Smooth muscle cell (in vitro differentiated cells): Measurements from ENCODE around the gene CXorf65. TPM values are rescaled to one million over a fixed set of nuclear protein-coding genes. Genes with fewer than 3 reads are reported as not detected.

Experiments
- DNase-seq: peaks from one replicate; lab custom pipeline; 2025; ENCODE audit not compliant: unreplicated experiment; lab: John Stamatoyannopoulos, UW
- H2AFZ ChIP-seq: fragments of 200-600 bp; sonication (generic); 2 replicates; pipeline ENCODE4 v1.6.0; 2016; ENCODE audit warnings: antibody characterized with exemption, low read depth, mild to moderate bottlenecking
- H3F3A ChIP-seq: fragments of 200-600 bp; sonication (generic); 2 replicates; pipeline ENCODE4 v1.6.0; 2017; ENCODE audit warnings: antibody characterized with exemption, low read depth
- H3K27ac ChIP-seq: fragments of 200-600 bp; sonication (generic); 2 replicates; pipeline ENCODE4 v1.5.1; 2016; ENCODE audit warnings: low read depth, mild to moderate bottlenecking
- H3K27me3 ChIP-seq: fragments of 200-600 bp; sonication (generic); 2 replicates; pipeline ENCODE4 v1.6.1; 2016; ENCODE audit warnings: low read depth, mild to moderate bottlenecking
- H3K36me3 ChIP-seq: fragments of 200-600 bp; sonication (generic); 2 replicates; pipeline ENCODE4 v1.5.1; 2016; ENCODE audit warnings: low read depth
- H3K4me1 ChIP-seq: fragments of 200-600 bp; sonication (generic); 2 replicates; pipeline ENCODE4 v1.5.1; 2016; ENCODE audit warnings: low read depth
- H3K4me2 ChIP-seq: fragments of 200-600 bp; sonication (generic); 2 replicates; pipeline ENCODE4 v1.6.0; 2016; ENCODE audit warnings: mild to moderate bottlenecking
- H3K4me3 ChIP-seq: fragments of 200-600 bp; sonication (generic); 2 replicates; pipeline ENCODE4 v1.5.1; 2016; ENCODE audit warnings: mild to moderate bottlenecking
- H3K79me2 ChIP-seq: fragments of 200-600 bp; sonication (generic); 2 replicates; pipeline ENCODE4 v1.6.0; 2016; ENCODE audit warnings: low read depth, mild to moderate bottlenecking
- H3K9ac ChIP-seq: fragments of 200-600 bp; sonication (generic); 2 replicates; pipeline ENCODE4 v1.6.0; 2016; ENCODE audit warnings: low read depth
- H3K9me3 ChIP-seq: fragments of 200-600 bp; sonication (generic); replicated peaks from 2 replicates; pipeline ENCODE4 v1.5.1; 2016; ENCODE audit warnings: low read depth
- H4K20me1 ChIP-seq: fragments of 200-600 bp; sonication (generic); 2 replicates; pipeline ENCODE4 v1.6.0; 2016; ENCODE audit warnings: low read depth
- WGBS: methylation state at CpG from one replicate; pipeline ENCODE4 v1.1.7; 2016; ENCODE audit warnings: low lambda C conversion rate; 5-methylcytosine and 5-hydroxymethylcytosine counted together
- polyA plus RNA-seq: library from polyadenylated mRNA; unstranded; fragments of >200 nt; fragmentation: Nextera tagmentation; extraction: Ambion mirVana; gene quantifications from 2 replicates; pipeline ENCODE4 v1.2.1, GENCODE V29; 2016
- total RNA-seq: library from RNA; depleted of rRNA; stranded (reverse); fragments of >200 nt; gene quantifications from 2 replicates; pipeline ENCODE4 v1.2.3, GENCODE V29; 2014
- TF ChIP-seq, protein P1 (sequence below): fragments of 200-600 bp; sonication (generic); IDR thresholded peaks from 2 replicates; pipeline ENCODE4 v1.5.1; 2017; ENCODE audit warnings: borderline replicate concordance, mild to moderate bottlenecking, antibody characterized with exemption; ENCODE audit not compliant: insufficient read depth, poor library complexity, severe bottlenecking

CXorf65 gene
- total and polyA plus RNA-seq, 2 experiments from 2014 or later: not detected

GRCh38 chrX:71102292-71102691, 4.2 kb downstream of the CXorf65 start:
- no peaks in the 10 kb centered on the region for H3K27me3 ChIP-seq
- 25% methylated on average over 3 of the region's 3 CpGs for WGBS

DNA sequence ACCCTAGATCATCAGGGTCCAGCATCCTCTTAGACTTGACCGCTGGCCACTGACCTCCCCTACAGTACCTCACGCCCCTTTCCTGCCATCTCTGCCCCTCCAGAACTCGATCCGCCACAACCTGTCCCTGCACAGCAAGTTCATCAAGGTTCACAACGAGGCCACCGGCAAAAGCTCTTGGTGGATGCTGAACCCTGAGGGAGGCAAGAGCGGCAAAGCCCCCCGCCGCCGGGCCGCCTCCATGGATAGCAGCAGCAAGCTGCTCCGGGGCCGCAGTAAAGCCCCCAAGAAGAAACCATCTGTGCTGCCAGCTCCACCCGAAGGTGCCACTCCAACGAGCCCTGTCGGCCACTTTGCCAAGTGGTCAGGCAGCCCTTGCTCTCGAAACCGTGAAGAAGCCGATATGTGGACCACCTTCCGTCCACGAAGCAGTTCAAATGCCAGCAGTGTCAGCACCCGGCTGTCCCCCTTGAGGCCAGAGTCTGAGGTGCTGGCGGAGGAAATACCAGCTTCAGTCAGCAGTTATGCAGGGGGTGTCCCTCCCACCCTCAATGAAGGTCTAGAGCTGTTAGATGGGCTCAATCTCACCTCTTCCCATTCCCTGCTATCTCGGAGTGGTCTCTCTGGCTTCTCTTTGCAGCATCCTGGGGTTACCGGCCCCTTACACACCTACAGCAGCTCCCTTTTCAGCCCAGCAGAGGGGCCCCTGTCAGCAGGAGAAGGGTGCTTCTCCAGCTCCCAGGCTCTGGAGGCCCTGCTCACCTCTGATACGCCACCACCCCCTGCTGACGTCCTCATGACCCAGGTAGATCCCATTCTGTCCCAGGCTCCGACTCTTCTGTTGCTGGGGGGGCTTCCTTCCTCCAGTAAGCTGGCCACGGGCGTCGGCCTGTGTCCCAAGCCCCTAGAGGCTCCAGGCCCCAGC, 5.7 kb downstream of the CXorf65 start:
- H3K27ac ChIP-seq: no peak overlapping the region
- no peaks in the 10 kb centered on the region for H3K36me3 ChIP-seq
- no peaks in the 10 kb centered on the region for H3K9me3 ChIP-seq
- no peak overlapping the region for H3K4me3 ChIP-seq
- H3K9ac ChIP-seq: no peak overlapping the region
- DNase-seq: no peak
- WGBS: 78% methylated on average over 31 of the region's 31 CpGs
- no peak overlapping the region for H3K4me2 ChIP-seq
- no peaks in the 10 kb centered on the region for H3K4me1 ChIP-seq
- TF ChIP-seq, protein P1, sequence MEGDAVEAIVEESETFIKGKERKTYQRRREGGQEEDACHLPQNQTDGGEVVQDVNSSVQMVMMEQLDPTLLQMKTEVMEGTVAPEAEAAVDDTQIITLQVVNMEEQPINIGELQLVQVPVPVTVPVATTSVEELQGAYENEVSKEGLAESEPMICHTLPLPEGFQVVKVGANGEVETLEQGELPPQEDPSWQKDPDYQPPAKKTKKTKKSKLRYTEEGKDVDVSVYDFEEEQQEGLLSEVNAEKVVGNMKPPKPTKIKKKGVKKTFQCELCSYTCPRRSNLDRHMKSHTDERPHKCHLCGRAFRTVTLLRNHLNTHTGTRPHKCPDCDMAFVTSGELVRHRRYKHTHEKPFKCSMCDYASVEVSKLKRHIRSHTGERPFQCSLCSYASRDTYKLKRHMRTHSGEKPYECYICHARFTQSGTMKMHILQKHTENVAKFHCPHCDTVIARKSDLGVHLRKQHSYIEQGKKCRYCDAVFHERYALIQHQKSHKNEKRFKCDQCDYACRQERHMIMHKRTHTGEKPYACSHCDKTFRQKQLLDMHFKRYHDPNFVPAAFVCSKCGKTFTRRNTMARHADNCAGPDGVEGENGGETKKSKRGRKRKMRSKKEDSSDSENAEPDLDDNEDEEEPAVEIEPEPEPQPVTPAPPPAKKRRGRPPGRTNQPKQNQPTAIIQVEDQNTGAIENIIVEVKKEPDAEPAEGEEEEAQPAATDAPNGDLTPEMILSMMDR: no peak
- no peak overlapping the region for H2AFZ ChIP-seq
- H4K20me1 ChIP-seq: no peaks in the 10 kb centered on the region
- H3K27me3 ChIP-seq: no peaks in the 10 kb centered on the region
- no peaks in the 10 kb centered on the region for H3K79me2 ChIP-seq
- H3F3A ChIP-seq: no peaks in the 10 kb centered on the region

More at GRCh38 chrX:71102292-71102691, 4.2 kb downstream of the CXorf65 start:
- Histone ChIP-seq H3K4me3 (no peak overlapping the region), H4K20me1 (no peaks in the 10 kb centered on the region), H3K4me1 (no peaks in the 10 kb centered on the region), H3F3A (no peaks in the 10 kb centered on the region), H3K9ac (no peak overlapping the region), H2AFZ (no peak overlapping the region), H3K27ac (peak overlapping the region; percentile 28), H3K79me2 (no peaks in the 10 kb centered on the region), H3K4me2 (no peak overlapping the region), H3K36me3 (no peaks in the 10 kb centered on the region), H3K9me3 (no peaks in the 10 kb centered on the region)
- no peak for DNase-seq
- TF ChIP-seq, protein P1: no peak

- Histone ChIP-seq H3K79me2 (no peaks in the 10 kb centered on the region), H2AFZ (no peak overlapping the region), H3K4me2 (no peak overlapping the region), H3F3A (no peaks in the 10 kb centered on the region), H3K9me3 (no peaks in the 10 kb centered on the region), H4K20me1 (no peaks in the 10 kb centered on the region), H3K36me3 (no peaks in the 10 kb centered on the region), H3K27ac (no peak overlapping the region), H3K9ac (no peak overlapping the region), H3K4me3 (no peak overlapping the region), H3K27me3 (no peaks in the 10 kb centered on the region), H3K4me1 (no peaks in the 10 kb centered on the region)
- 54% methylated on average over 4 of the region's 4 CpGs for WGBS
- TF ChIP-seq, protein P1: no peak
- DNase-seq: no peak
These were observed 6.8 kb downstream of the CXorf65 start for GRCh38 chrX:71099736-71100135.
